HL-60 (cell line): ENCODE data around the gene PUM1.
"Not testable (repeated sequence)": the region's sequence is repeated elsewhere in the genome, so short reads cannot be mapped to it uniquely, and the experiment has no call there.

ENCODE experiments used
- DNase-seq, 2 experiments: peaks; one replicate each; pipeline ENCODE4 v3.0.0-alpha.2; 2010 to 2020; ENCODE audit warnings: low read depth in 1 of 2, low spot score in 1 of 2
- H3K27ac ChIP-seq: fragments of 250-450 bp; sonication (Bioruptor Pico); replicated peaks from 2 replicates; pipeline ENCODE4 v1.5.1; 2020; ENCODE audit warnings: mild to moderate bottlenecking, moderate library complexity
- H3K27me3 ChIP-seq: fragments of 250-450 bp; sonication (Bioruptor Pico); 2 replicates; pipeline ENCODE4 v1.5.1; 2021; ENCODE audit warnings: mild to moderate bottlenecking, moderate library complexity; ENCODE audit not compliant: insufficient read depth, poor library complexity, severe bottlenecking
- H3K4me3 ChIP-seq: replicated peaks from 2 replicates; pipeline ENCODE4 v1.5.1; 2011; ENCODE audit warnings: mild to moderate bottlenecking, control low read depth, low read length; ENCODE audit not compliant: insufficient read depth
- GABPA ChIP-seq: IDR thresholded peaks from 2 replicates; pipeline ENCODE4 v1.6.1; 2012; ENCODE audit warnings: low read depth
- POLR2AphosphoS5 ChIP-seq: IDR thresholded peaks from 2 replicates; pipeline ENCODE4 v1.6.1; 2012; ENCODE audit warnings: low read depth
- SPI1 ChIP-seq: IDR thresholded peaks from 2 replicates; pipeline ENCODE4 v1.6.1; 2012; ENCODE audit warnings: low read depth, mild to moderate bottlenecking, borderline replicate concordance
- TF ChIP-seq, protein P1 (sequence below): IDR thresholded peaks from one replicate; pipeline ENCODE4 v1.5.1; 2011; ENCODE audit warnings: low read length, control low read depth, inconsistent platforms; ENCODE audit not compliant: insufficient read depth
- TF ChIP-seq, protein P2 (sequence below): IDR thresholded peaks from 2 replicates; pipeline ENCODE4 v1.6.1; 2012; ENCODE audit warnings: low read depth; ENCODE audit not compliant: insufficient replicate concordance

The PUM1 gene

DNA sequence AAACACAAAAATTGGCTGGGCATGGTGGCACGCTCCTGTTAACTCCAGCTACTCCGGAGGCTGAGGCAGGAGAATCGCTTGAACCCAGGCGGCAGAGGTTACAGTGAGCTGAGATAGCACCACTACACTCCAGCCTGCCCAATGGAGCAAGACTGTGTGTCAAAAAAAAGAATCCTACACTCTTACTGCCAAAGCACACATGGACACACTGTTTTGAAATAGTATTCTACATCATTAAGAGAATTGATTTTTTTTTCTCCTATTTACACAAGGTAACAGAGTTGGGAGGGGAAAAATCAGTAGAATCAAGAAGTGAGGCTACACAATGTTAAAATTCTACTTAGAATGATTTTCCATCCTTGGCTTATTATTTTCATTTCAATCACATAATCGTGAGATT, 114.8 kb downstream of the PUM1 start:
- no peak for DNase-seq
- H3K27me3 ChIP-seq = no peaks in the 10 kb centered on the region
- no peak overlapping the region for H3K27ac ChIP-seq
- no peak overlapping the region for H3K4me3 ChIP-seq
- TF ChIP-seq POLR2AphosphoS5 = no peak
- TF ChIP-seq GABPA = no peak
- TF ChIP-seq, protein P1, sequence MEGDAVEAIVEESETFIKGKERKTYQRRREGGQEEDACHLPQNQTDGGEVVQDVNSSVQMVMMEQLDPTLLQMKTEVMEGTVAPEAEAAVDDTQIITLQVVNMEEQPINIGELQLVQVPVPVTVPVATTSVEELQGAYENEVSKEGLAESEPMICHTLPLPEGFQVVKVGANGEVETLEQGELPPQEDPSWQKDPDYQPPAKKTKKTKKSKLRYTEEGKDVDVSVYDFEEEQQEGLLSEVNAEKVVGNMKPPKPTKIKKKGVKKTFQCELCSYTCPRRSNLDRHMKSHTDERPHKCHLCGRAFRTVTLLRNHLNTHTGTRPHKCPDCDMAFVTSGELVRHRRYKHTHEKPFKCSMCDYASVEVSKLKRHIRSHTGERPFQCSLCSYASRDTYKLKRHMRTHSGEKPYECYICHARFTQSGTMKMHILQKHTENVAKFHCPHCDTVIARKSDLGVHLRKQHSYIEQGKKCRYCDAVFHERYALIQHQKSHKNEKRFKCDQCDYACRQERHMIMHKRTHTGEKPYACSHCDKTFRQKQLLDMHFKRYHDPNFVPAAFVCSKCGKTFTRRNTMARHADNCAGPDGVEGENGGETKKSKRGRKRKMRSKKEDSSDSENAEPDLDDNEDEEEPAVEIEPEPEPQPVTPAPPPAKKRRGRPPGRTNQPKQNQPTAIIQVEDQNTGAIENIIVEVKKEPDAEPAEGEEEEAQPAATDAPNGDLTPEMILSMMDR = no peak
- TF ChIP-seq, protein P2, sequence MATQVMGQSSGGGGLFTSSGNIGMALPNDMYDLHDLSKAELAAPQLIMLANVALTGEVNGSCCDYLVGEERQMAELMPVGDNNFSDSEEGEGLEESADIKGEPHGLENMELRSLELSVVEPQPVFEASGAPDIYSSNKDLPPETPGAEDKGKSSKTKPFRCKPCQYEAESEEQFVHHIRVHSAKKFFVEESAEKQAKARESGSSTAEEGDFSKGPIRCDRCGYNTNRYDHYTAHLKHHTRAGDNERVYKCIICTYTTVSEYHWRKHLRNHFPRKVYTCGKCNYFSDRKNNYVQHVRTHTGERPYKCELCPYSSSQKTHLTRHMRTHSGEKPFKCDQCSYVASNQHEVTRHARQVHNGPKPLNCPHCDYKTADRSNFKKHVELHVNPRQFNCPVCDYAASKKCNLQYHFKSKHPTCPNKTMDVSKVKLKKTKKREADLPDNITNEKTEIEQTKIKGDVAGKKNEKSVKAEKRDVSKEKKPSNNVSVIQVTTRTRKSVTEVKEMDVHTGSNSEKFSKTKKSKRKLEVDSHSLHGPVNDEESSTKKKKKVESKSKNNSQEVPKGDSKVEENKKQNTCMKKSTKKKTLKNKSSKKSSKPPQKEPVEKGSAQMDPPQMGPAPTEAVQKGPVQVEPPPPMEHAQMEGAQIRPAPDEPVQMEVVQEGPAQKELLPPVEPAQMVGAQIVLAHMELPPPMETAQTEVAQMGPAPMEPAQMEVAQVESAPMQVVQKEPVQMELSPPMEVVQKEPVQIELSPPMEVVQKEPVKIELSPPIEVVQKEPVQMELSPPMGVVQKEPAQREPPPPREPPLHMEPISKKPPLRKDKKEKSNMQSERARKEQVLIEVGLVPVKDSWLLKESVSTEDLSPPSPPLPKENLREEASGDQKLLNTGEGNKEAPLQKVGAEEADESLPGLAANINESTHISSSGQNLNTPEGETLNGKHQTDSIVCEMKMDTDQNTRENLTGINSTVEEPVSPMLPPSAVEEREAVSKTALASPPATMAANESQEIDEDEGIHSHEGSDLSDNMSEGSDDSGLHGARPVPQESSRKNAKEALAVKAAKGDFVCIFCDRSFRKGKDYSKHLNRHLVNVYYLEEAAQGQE = no peak
- no peak for TF ChIP-seq SPI1

DNA sequence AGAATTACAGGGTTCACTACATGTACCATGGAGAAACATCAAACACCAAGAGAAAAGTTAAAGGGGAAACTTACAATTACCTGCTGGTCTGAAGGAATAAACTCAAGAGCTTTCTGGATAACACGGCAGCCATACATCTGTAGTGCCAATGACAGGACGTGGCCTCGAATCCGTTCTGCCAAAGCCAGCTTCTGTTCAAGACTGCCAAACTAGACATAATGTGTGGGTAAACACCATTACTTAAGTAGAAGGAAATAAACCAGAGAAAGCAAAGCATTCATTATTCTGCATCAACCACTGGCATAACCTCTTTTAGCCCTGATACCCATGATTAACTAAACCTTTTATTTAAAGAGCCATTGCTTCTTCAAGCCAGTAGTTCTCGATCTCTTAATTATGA, 115.5 kb downstream of the PUM1 start:
- TF ChIP-seq, protein P1 = no peak
- H3K27ac ChIP-seq = no peak overlapping the region
- DNase-seq = no peak
- H3K27me3 ChIP-seq = no peaks in the 10 kb centered on the region
- H3K4me3 ChIP-seq = no peak overlapping the region

DNA sequence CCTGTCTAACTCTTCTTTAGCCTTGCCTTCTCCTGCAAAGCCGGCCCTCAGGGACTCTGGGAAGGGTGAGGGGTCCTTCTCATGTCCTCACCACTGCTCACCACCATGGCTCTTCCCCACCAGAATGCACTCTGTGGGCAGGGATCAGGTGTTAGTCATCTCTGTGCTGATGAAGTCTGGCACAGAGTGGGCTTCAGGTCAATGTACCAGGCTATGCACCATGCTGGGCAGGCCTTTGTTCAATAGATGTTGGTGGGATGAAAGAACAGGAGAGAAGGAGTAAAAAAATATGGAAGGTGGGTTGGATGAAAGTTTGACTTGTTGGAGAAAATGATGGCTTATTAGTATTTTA, 116.1 kb downstream of the PUM1 start:
- not testable (repeated sequence) for DNase-seq, H3K27ac ChIP-seq, H3K4me3 ChIP-seq, H3K27me3 ChIP-seq

DNA sequence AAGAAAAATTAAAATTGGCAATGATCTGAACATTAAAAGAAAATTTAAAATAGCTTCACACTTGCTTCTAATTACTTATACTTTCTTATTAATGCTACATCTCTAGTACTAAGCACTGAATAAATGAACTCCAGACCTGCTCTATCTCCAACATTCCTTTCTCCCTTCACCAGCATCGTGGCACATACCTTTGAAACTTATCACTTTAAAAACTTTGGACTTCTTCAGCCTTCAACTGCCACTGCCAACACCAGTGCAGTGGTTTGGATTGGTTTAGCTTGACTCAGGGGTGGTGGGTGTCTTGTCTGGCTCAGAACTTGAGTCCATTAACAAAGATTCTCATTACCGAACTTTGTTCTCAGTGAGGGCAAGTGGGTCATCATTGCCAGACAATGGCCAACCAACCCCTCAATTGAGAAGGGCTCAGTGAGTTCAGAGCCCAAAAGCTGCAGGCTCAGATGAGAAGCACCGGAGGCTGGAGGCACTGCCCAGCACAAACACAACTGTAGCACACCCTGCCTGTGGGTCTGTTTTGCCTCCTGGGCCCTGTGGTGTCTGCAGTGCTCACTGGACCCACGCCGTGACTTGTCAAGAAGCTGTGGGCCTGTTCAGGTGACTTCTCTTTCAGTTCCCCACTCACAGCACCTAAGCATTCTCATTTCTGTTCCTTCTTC, 116.6 kb downstream of the PUM1 start:
- not testable (repeated sequence) for H3K4me3 ChIP-seq, H3K27me3 ChIP-seq, DNase-seq, H3K27ac ChIP-seq

DNA sequence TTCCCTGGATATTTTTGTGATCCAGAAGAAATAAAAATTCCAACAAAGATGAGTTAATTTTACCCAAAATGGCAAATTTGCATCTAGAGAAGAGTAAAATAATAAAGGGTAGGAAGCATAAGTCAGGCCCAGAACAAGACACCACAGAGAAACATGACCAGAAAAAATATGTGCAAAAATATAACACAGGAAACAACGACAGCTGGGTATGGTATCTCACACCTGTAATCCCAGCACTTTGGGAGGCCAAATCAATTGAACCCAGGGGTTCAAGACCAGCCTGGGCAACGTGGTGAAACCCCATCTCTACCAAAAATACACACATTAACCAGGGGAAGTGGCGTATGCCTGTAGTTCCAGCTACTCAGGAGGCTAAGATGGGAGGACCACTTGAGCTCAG, 117.2 kb downstream of the PUM1 start:
- TF ChIP-seq, protein P2 = no peak
- TF ChIP-seq GABPA = no peak
- no peak for TF ChIP-seq POLR2AphosphoS5
- TF ChIP-seq, protein P1 = no peak
- no peak for TF ChIP-seq SPI1
- no peak overlapping the region for H3K27ac ChIP-seq
- H3K27me3 ChIP-seq = no peaks in the 10 kb centered on the region
- H3K4me3 ChIP-seq = no peak overlapping the region
- DNase-seq = no peak
